ENCODE data around the gene POU6F2. TPM values are rescaled to one million over a fixed set of nuclear protein-coding genes. Genes with fewer than 3 reads are reported as not detected.

Gene POU6F2
- polyA plus RNA-seq, 4 donors, result 0.07 to 0.38 (median 0.24) TPM

DNA sequence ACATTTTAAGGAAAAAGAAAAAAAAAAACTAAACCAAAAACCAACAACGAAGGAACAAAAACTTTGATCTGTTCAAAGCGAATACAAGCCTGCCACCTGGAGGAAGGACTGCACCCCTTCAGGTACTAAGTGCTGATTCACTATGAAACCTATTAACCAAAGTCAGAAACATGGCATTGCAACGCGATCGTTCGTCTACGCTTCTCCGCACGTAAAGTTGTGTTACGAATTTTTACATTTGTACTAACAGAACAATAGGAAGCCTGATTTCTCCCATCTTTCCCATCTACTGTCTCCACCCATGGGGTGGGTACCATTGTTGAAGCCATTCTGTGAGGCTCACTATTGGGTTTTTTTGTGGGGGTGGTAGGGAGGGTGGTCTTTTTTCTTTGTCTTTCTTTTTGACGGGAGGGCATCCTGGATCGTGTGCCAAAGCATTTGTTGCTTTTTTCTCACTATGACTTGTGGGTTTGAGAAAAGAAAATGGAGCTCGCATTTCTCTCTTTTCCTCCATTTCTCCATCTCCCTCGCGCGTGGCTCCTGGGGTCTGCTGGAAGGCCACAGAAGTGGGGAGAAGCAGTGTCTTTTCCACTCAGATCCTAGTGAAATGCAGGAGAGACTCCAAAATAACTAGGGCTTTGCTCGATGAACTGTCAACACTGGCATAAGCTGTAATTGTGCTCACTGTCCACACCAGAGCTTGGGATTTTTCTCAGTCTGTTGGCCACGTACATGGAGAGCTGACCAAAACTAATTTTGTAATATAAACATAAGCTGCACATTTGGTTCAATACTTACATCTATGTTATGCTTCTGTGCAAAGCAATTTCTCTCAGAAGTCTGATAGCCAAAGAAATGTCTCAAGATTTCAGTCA, 487.6 kb downstream of the POU6F2 start:
- peak in 3 of 4 donors; percentile 34 to 57 (median 37) for DNase-seq (ENCODE audit: low read depth in 4 of 4, low spot score in 2 of 4)

DNA sequence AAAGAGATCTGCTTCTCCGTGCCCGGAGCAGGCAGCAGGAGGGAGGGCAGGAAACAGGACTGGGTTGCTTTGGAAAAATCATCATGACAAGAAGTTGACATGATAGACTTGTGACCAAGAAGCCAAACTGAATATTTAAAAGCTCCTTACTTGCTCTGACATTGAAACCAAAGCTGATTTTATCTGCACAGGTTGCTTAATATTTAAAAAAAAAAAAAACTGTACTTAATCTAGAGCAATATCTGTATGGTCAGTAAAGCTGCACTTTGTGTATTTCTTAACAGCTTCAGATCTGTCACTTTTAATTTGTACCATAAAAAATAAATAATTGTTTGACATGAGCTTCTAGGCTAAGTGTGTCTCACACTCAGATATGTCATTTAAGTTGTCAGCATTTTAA, 490.6 kb downstream of the POU6F2 start:
- no peak for DNase-seq (ENCODE audit: low read depth in 4 of 4, low spot score in 2 of 4)

DNA sequence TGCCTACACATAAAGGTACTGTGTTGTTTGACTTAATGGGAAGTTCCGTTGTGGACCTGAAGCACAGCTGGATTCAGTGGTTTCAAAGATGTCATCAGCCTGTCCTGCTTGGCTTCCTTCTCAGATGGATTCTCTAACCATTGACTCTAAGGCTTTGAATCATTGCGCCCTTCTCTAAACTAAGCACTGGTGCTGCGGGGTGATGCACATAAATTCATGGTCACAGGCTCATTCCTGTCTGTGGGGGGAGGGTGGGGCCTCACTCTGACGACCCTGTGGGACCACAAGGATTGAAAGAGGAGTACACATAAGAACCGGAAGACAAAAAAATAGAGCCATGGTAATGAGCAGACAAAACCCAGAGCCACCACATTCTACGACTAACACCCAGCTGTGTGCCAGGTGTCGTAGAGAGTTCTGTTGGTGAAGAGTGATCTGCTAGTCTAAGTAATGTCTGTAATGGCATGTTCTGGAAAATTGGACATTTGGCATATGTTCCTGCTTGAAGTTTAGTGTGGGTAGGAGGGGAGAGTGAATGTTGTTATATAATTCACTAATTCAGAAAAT, 491.2 kb downstream of the POU6F2 start:
- DNase-seq (ENCODE audit: low read depth in 4 of 4, low spot score in 2 of 4), result no peak

DNA sequence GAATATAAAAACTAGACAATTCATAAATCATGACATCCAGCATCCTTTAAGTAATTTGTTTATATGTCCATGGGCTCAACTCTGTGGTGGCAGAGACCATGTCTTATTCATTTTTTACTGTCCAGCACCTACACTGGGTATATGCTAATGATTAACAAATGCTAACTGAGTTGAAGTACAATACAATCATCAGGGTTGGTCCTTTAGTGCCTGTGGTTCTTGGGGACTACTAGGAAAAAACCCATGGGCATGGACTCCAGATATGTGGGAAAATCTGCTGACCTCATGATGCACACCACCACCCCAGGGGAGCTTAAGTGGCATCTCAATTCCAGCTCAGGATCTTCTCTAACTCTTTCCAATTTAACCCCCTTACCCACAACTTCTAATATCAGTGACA, 503.2 kb downstream of the POU6F2 start:
- no peak for DNase-seq (ENCODE audit: low read depth in 4 of 4, low spot score in 2 of 4)

DNA sequence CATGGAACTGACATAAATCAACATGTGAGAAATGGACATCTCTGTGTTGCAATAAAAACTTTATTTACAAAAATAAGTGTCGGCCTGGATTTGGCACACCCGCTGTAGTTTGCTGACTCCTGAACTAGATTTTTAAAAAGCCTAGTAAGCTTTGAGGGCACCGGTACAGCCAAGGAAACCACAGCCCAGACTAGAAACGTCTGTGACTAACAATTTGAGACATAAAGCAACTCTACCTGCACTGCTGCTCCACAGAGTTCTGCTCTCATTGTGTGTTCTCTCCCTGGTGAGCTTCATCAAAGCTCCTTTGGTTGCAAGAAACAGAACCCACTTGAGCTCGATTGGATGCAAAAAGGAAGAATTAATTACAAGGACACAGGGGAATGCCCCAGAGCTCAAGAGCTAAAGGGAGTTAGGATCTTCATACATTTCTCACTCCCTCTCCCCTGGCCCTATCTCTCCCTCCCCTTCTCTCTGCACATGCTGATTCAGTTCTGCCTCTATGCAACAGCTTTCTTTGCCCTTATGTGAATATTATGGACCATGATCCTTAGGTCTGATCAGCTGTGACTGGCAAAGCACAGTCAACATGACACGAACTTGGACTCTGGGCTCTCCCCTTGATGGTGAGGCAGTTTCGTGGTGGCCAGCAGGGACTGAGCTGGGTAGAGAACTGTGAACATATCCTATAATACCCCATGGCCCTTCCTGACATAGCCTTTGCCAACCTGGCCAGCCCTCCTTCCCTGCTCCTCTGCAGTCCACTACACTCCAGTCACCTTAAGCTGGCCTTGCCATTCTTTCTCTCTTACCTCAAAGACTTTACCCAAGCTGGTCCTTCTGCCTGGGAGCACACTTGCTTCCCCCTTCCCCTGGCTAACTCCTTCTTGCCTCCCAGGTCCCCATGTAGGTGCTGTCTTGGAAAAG, 511.0 kb downstream of the POU6F2 start:
- DNase-seq (ENCODE audit: low read depth in 4 of 4, low spot score in 2 of 4), result no peak

DNA sequence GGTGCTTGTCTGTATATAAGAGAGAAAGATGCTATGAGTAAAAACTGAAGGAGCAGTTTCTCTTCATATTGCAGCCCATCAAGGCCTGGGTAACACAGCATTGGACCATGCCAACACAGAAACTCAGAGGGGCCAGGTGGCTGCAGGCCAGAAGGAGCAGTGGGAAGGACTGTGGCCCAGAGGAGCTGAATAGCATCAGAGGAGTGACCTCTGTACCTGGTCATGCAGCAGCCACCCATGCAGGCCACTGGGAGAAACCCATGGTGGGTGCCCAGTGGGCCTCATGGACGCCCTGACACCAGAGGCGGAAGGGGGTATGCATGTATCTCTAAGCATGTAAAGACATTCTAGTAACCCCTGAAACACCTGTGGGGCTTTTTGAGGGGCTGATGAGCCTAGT, 512.6 kb downstream of the POU6F2 start:
- DNase-seq (ENCODE audit: low read depth in 4 of 4, low spot score in 2 of 4), result no peak

DNA sequence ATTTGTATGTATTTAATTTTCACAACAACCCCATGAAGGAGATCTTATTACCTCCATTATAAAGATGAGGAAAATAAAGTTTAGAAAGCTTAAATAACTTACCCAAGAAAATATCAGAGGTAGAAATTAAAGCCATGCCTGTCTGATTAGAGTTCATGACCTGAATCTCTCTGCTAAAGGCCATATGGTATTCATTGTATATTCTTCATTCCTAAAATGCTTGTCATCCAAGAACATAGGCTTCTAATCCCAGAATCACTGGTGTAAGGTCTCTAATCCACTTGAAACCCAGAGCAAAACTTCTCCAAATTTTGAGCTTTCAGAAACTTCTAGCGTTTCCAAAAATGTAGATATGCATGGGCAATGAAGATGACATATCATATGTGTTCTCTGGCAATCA, 516.2 kb downstream of the POU6F2 start:
- DNase-seq (ENCODE audit: low read depth in 4 of 4, low spot score in 2 of 4), result no peak

DNA sequence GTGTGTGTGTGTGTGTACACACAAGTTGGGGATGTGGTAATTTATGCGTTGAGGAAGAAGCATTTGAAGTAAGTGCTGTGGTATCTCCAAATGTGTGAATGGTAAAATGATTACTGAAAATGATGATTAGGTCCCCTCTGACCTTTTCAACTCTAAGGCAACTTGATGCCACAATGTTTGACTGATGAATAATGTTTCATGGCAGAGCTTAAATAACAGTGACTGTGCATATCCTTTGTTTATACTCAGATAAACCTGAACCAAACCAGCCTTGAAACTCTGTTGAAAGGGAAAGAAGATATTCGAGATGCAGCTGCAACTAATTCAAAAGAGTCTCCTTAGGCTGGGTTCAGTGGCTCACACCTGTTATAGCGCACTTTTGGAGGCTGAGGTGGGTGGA, 523.6 kb downstream of the POU6F2 start:
- DNase-seq (ENCODE audit: low read depth in 4 of 4, low spot score in 2 of 4), result no peak

DNA sequence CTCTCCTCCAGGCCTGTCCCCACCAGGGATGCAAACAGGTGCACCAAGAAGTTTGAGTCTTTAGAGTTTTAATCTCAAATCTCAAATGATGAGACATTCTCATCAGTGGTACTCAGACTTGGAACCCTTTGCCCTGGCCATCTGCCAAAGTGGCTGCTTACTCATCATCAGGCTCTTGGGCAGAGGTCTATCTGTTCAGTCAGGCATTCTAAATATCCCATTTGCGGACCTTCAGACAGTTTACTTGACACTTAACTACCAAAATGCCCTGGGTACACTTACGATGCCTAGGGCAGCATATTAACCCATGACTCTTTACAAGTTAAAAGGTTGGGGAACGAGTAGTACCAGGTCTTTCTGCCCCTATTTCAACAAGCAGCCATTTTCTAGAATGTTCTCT, 527.3 kb downstream of the POU6F2 start:
- DNase-seq (ENCODE audit: low read depth in 4 of 4, low spot score in 2 of 4), result no peak

DNA sequence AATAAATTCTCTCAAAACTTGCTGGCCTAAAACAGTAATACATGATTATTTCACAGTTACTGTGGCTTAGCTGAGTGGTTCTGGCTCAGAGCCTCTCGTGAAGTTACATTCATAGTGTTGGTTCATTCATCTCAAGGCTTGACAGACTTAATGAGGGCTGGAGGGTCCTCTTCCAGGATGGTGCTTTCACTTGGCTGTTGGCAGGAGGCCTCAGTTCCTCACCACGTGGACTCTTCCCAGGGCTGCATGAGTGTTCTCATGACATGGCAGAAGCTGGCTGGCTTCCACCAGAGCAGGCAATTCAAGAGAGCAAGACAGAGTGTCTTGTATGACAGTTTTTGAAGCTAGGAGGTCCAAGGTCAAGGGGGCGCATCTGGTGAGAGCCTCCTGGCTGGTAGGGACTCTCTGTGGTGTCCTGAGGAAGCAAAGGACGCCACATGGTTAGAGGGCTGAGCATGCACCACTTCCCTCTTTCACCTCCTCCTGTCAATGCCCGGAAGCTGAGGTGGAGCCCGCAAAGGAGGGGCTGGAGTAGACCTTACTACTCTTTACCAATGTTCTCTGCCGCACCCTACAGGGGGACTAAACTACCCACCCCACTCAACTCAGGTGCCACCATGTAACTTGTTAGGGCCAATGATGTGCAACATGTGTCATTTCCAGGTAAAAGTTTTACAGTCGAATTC, 530.3 kb downstream of the POU6F2 start:
- no peak for DNase-seq (ENCODE audit: low read depth in 4 of 4, low spot score in 2 of 4)

DNA sequence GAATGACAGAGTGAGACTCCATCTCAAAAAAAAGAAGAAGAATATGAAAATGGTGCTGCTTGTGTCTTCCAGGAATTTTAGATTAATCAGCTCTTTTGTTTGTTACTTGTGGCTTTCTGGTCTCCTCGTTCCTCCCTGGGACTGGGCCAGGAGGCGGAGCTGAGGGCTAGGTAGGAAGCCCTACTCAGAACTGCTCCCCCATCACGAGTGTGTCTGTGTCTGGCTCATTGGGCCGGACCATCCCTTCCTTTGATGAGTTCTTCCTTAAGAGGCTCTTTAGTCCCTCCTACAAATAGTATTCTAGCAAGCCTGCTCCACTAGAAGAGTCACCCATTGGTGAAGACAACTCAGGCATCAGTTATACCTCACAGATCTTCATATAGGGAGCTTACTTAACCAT, 531.7 kb downstream of the POU6F2 start:
- DNase-seq (ENCODE audit: low read depth in 4 of 4, low spot score in 2 of 4), result no peak

DNA sequence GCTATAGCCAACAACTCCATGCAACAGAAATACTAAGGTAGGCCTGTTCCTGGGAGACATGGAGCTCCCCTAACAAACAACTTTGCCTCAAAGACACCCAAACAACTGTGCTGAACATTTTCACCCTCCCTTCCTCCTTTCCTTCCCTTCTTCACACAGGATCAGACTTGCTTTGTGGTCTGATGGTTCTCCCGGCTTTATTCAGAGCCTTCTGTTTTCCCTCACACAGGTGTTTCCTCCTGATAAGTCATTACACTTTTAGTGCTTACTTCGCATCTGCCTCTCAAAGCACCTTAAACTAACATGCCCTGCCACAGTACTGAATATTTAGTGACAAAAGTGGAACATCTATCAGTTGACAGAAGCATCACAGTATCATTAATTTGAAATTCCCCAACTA, 532.2 kb downstream of the POU6F2 start:
- DNase-seq (ENCODE audit: low read depth in 4 of 4, low spot score in 2 of 4), result no peak

DNA sequence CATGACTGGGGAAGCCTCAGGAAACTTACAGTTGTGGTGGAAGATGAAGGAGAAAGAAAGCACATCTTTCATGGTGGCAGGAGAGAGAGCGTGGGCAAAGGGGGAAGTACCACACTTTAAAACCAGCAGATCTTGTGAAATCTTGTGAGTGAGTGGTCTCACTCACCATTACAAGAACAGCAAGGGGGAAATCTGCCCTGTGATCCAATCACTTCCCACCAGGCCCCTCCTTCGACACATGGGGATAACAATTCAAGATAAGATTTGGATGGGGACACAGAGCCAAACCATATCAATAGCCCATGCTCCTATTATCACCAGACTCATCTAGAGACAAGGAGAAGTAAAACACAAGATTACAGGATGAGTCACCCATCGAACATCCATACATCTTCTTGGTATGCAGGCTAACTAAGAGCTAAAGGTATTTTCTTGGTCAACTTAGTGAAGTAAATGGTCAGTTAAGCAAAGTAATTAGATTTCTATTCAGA, 533.2 kb downstream of the POU6F2 start:
- DNase-seq (ENCODE audit: low read depth in 4 of 4, low spot score in 2 of 4), result no peak

DNA sequence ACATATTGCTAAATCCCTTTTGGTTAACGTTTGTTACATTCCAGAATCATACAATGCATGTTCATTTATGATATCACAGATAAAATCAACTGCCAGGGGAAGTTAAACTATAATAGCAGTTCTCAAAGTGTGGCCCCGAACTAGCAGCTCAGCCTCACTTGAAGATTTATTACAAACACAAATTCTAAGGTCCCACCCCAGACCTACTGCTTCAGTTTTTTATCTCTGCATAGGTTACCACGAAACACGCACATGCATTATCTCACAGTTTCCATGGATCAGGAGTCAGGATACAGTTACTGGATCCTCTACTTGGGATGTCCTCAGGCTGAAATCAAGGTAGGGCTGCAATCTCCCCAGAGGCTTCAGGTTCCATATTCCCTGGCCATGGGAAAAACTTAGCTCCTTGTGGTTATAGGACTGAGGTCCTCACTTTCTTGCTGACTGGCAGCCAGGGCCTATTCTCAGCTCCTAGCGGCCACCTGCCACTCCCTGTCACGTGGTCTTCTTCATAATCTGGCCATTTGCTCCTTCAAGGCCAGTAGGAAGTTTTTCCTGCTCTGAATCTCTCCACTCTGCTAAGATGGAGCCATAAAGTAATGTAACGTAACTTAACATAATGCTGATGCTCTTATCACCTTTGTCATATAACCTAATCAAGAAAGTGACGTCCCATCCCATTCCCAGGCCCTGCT, 538.0 kb downstream of the POU6F2 start:
- no peak for DNase-seq (ENCODE audit: low read depth in 4 of 4, low spot score in 2 of 4)

DNA sequence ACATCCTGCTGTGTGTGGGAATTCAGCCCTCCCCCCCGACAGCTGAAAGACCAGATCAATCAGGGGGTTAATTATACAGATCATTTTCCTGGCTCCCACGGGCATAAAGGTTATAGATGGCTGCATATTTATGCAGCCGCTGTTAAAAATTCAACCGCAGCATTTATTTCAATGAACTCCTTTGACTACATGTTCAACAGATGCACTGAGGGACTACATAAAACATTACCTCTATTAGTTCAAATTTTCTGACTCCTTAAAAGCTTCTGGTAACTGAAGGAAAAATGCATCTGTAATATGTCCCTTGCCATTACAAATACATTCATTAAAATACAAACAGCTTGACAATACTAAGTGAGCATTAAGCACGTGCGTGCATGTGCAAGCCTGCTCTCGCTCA, 538.8 kb downstream of the POU6F2 start:
- DNase-seq (ENCODE audit: low read depth in 4 of 4, low spot score in 2 of 4), result no peak

DNA sequence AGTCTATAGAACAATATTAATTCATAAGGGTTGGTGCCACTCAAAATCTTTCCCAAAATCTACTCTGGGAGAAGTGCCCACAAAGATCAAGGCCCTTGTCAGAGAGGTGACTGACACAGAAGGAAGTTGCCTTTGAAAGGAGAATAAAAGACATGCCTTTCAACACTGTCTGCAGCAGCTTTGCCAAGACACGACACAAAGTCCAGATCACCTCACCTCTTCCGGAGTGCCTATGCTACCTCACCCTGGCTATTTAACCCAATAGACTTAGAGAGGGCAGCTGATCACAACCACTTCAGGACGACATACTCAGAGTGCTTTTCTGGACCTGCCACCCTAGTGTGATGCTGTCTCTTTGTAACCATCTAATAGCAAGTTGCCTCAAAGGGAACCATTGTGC, 539.5 kb downstream of the POU6F2 start:
- no peak for DNase-seq (ENCODE audit: low read depth in 4 of 4, low spot score in 2 of 4)

All from left renal cortex interstitium (tissue), 4 donors.